Measurements from ENCODE around the gene ANKRA2.
A peak's percentile ranks its signal among the peaks of the same experiment; 100 is the strongest.

The ANKRA2 gene, protein sequence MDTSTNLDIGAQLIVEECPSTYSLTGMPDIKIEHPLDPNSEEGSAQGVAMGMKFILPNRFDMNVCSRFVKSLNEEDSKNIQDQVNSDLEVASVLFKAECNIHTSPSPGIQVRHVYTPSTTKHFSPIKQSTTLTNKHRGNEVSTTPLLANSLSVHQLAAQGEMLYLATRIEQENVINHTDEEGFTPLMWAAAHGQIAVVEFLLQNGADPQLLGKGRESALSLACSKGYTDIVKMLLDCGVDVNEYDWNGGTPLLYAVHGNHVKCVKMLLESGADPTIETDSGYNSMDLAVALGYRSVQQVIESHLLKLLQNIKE

GRCh38 chr5:73565139-73565968 is at the start of gene ANKRA2, which contains the start of gene UTP15:
ANKRA2 (minus strand) TSS chr5:73565639; CDS start chr5:73562881, 2,758 bp downstream.
UTP15 (plus strand) TSS chr5:73565743; CDS start chr5:73567345, 1,602 bp downstream.
- peak; percentile 89 for DNase-seq

GRCh38 chr5:73615085-73615484 is 49.6 kb upstream of the ANKRA2 start:
- no peak for DNase-seq

DNA sequence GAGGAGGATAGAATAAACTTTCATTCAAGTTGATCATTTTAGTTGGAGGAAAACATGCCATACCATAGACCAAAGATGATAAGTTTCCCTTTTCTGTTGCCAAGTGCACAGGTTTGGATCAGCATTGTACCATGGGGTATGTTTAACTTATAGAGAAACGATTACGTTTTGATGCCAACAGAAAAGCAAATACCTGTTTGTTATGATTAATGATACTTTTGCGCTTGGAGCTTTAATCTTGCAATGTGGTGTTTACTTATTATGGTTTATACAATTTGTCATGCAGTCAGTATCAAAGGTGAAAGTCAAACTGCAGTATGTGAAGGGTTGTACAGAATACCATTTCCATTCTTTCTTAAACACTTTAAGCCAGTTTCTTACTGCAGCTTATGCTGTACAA is 47.4 kb upstream of the ANKRA2 start:
- no peak for DNase-seq

- no peak for DNase-seq
Measured at GRCh38 chr5:73607228-73607627, 41.8 kb upstream of the ANKRA2 start.

DNA sequence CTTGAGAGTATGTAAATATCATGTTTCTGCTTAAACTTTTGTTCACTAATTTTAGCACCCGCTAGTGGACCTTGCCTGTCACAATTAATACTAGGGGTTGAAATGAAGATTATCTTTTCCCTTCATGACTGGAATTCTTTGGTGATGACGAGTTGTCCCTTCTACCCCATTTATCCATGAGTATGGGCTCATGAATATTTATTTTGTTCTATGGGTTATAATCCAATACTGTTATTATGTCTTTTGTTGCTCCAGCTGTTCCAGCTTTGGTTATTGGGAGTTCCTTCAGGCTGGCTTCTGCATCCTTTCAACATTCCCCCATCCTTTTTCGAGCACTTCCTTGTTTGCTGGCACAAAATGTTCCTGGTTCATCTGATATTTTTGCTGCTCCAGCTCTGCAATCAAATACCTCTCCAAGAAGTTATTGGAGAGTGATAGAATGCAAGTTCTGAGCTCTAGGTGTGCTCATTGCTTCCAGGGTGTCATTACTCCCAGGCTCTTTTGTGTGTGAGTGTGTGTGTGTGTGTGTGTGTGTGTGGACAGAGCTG is 40.8 kb upstream of the ANKRA2 start:
- no peak for DNase-seq

- no peak for DNase-seq
Measured at GRCh38 chr5:73605223-73606087, 40.0 kb upstream of the ANKRA2 start.

GRCh38 chr5:73603998-73604397 is 38.6 kb upstream of the ANKRA2 start:
- DNase-seq: no peak

- DNase-seq: no peak
Measured at GRCh38 chr5:73599380-73599779, 33.9 kb upstream of the ANKRA2 start.

GRCh38 chr5:73596705-73597328 is 31.4 kb upstream of the ANKRA2 start:
- DNase-seq: peak; percentile 2

DNA sequence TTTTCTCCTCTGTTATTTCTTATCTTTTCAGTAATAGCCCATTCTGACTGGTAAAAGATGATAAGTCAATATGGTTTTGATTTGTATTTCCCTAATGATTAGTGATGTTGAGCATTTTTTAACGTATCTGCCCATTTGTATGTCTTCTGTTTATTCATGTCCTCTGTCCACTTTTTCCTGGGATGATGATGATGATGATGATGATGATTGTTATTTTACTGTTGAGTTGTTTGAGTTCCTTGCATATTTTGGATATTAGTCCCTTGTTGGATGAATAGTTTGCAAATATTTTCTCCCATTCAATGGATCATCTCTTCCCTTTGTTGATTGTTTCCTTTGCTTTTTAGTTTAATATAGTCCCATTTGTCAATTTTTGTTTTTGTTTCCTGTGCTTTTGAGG is 27.1 kb upstream of the ANKRA2 start:
- DNase-seq: no peak

GRCh38 chr5:73591698-73592501 is 26.5 kb upstream of the ANKRA2 start:
- peak; percentile 2 for DNase-seq

DNA sequence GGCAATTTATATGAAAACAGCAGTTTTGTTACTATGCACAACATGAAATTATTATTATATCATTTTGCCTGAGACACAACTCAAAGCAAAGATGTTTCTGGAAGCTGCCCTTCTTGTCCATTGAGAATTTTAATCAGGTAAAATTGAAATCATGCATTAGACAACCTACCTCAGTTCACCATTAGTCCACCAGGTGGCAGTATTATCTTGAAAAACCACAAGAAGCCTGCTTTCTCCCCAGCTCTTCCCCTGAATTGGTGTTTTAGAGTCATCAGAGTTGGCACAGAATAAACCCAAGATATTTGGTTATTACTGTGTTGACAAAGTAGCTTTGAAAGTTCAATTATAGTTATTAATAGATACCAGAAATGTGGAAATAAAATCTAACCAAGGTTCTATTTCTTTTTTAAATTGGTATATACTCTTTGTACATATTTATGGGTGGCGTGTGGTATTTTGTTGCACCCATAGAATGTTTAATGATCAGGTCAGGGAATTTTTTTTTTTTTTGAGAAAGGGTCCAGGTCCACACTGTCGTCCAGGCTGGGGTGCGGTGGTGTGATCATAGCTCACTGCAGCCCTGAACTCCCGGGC is 25.8 kb upstream of the ANKRA2 start:
- peak; percentile 31 for DNase-seq

- no peak for DNase-seq
Measured at GRCh38 chr5:73587923-73588322, 22.5 kb upstream of the ANKRA2 start.

GRCh38 chr5:73582285-73583145 is 17.1 kb upstream of the ANKRA2 start:
- DNase-seq: no peak

DNA sequence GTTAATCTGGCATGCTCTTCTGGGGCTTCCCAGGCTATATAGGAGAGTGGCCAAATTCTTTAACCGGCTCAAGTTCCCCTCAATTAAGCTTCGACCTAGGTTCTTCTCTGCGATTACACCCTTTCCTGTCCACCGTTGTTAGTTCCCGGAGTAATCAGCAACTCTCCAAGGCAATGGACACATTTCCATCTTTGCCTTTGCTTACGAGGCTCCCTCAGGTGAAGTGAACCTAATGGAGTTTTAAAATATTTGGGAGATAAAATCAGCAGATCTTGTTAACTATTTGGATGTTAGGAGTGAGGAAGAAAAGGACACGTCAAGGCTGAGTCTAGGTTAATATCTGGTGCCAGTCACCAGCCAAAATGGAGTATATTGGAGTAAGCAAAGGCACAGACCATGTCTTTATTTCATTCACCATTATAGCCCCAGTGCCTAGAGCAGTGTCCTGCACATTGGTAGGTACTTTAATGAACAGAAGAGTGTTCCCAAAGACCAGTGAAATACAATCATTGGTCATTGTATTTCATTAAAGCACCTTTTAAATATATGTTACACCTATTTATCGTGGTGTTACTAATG is 619 bp upstream of the ANKRA2 start:
- DNase-seq: no peak

DNA sequence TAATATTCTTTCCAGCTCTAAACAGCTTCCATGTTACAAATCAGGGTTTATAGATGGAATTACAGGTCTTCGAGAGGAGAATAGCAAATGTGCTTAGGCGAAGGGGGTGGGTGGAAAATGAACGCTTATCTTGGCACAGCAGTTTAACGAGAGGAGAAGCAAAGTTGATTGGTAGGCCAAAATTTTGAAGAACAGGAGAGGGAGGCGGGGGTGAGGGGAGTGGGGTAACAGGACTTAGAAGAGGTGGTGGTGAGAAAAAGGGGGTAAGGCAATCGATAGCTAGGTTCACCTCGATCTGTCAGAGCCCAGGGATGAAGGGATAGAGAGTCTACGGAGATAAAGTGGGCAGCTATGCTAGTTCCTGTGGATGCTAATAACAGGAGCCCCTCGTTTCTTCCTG is 764 bp downstream of the ANKRA2 start:
- no peak for DNase-seq

- DNase-seq: no peak
Measured at GRCh38 chr5:73564018-73564417, 1.4 kb downstream of the ANKRA2 start.

- DNase-seq: no peak
Measured at GRCh38 chr5:73558950-73559349, 6.5 kb downstream of the ANKRA2 start.

GRCh38 chr5:73552642-73553041 is 12.8 kb downstream of the ANKRA2 start:
- DNase-seq: no peak

DNA sequence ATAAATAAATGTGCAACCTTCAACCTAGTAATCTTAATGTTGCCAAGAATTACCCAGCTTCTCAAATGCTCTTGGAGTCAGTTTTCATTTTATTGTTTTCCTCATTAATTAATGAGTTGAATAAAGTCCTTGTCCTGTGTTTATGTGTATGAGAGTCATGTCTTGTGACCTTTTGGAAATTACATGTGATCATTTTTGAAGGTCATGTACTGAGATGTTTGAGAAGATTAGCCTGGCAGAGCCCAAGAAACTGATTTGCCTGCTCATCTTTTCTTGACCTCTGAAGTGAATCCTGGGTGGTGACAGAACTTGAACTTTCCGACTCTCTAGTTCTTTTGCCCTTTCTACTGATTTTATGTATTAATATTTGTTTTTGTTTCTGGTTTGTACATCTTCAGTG is 15.4 kb downstream of the ANKRA2 start:
- DNase-seq: no peak
